ENCODE measurements around the gene CRIM1.

DNA sequence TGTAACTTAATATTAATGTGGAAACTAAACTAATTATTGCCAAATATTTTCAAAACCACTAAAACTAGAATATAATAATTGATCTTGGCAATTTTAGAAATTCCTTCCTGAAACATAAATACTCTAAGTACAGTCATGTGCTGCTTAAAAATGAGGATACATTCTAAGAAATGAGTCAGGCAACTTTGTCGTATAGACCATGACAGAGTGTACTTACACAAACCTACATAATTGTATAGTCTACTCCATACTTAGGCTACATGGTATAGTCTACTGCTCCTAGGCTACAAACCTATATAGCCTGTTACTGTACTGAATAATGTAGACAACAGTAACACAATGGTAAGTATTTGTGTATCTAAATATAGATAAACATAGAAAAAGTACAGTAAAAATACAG lies 214.8 kb downstream of the CRIM1 start:
- TF ChIP-seq POLR2AphosphoS5 (IDR thresholded peaks at IDR 0.05; ENCODE audit: low read depth, low read length) (no peak), FOXP2 (optimal IDR thresholded peaks at IDR 0.05; ENCODE audit: borderline replicate concordance, extremely low read depth, extremely low read length, insufficient read depth) (no peak), SIN3A (IDR thresholded peaks at IDR 0.05; ENCODE audit: borderline replicate concordance, insufficient read depth, low read length) (no peak)
- TF ChIP-seq, protein P1, sequence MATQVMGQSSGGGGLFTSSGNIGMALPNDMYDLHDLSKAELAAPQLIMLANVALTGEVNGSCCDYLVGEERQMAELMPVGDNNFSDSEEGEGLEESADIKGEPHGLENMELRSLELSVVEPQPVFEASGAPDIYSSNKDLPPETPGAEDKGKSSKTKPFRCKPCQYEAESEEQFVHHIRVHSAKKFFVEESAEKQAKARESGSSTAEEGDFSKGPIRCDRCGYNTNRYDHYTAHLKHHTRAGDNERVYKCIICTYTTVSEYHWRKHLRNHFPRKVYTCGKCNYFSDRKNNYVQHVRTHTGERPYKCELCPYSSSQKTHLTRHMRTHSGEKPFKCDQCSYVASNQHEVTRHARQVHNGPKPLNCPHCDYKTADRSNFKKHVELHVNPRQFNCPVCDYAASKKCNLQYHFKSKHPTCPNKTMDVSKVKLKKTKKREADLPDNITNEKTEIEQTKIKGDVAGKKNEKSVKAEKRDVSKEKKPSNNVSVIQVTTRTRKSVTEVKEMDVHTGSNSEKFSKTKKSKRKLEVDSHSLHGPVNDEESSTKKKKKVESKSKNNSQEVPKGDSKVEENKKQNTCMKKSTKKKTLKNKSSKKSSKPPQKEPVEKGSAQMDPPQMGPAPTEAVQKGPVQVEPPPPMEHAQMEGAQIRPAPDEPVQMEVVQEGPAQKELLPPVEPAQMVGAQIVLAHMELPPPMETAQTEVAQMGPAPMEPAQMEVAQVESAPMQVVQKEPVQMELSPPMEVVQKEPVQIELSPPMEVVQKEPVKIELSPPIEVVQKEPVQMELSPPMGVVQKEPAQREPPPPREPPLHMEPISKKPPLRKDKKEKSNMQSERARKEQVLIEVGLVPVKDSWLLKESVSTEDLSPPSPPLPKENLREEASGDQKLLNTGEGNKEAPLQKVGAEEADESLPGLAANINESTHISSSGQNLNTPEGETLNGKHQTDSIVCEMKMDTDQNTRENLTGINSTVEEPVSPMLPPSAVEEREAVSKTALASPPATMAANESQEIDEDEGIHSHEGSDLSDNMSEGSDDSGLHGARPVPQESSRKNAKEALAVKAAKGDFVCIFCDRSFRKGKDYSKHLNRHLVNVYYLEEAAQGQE (IDR thresholded peaks at IDR 0.05; ENCODE audit: insufficient read depth in 1 of 2, low read depth in 2 of 2, low read length in 2 of 2): no peak
